ENCODE measurements around the gene CXADR.

- TF ChIP-seq POLR2AphosphoS5 (IDR thresholded peaks at IDR 0.05; ENCODE audit: low read depth, low read length): no peak
- no peak for TF ChIP-seq REST (IDR thresholded peaks at IDR 0.05; ENCODE audit: insufficient read depth in 1 of 2, low read depth in 2 of 2, low read length in 2 of 2)
- no peak for TF ChIP-seq TAF1 (IDR thresholded peaks at IDR 0.05; ENCODE audit: borderline replicate concordance, insufficient read depth, low read length)
- no peak for TF ChIP-seq SIN3A (IDR thresholded peaks at IDR 0.05; ENCODE audit: borderline replicate concordance, insufficient read depth, low read length)
- no peak for TF ChIP-seq FOXP2 (optimal IDR thresholded peaks at IDR 0.05; ENCODE audit: borderline replicate concordance, extremely low read depth, extremely low read length, insufficient read depth)
Observed at GRCh38 chr21:17578162-17578561, 65.3 kb downstream of the CXADR start.
